Astrocyte of the cerebellum (primary cell): ENCODE data around the gene THADA.

ENCODE experiments used
- DNase-seq: peaks from one replicate; pipeline ENCODE4 v3.0.0-alpha.2; 2011; ENCODE audit warnings: low read depth
- H3K4me3 ChIP-seq: 2 replicates; pipeline ENCODE4 v1.5.1; 2011; ENCODE audit warnings: mild to moderate bottlenecking, low read depth, low read length, moderate library complexity
- CTCF ChIP-seq: IDR thresholded peaks from 2 replicates; pipeline ENCODE4 v1.5.1; 2012; ENCODE audit warnings: low read length, low read depth, moderate library complexity, mild to moderate bottlenecking; ENCODE audit errors: missing control alignments
- in situ Hi-C: cut with HindIII; loops from 2 replicates; pipeline ENCODE4 v1.10.0; 2017; ENCODE audit warnings: low sequenced_read_pairs

The THADA gene

GRCh38 chr2:43444989-43445645 is 150.7 kb downstream of the THADA start:
- in situ Hi-C loops = no loop called here
- no peak for TF ChIP-seq CTCF
- H3K4me3 ChIP-seq = no peak overlapping the region
- DNase-seq = no peak

- no peak overlapping the region for H3K4me3 ChIP-seq
- no peak for DNase-seq
- in situ Hi-C loops = no loop called here
- no peak for TF ChIP-seq CTCF
Observed at GRCh38 chr2:43443282-43443681, 152.6 kb downstream of the THADA start.

GRCh38 chr2:43441195-43441594 is 154.6 kb downstream of the THADA start:
- in situ Hi-C loops = no loop called here
- TF ChIP-seq CTCF = no peak
- DNase-seq = no peak
- H3K4me3 ChIP-seq = no peak overlapping the region

GRCh38 chr2:43438858-43439655 is 156.8 kb downstream of the THADA start:
- no peak for DNase-seq
- H3K4me3 ChIP-seq = no peak overlapping the region
- in situ Hi-C loops = no loop called here
- TF ChIP-seq CTCF = no peak

GRCh38 chr2:43438342-43438741 is 157.5 kb downstream of the THADA start:
- in situ Hi-C loops = no loop called here
- no peak overlapping the region for H3K4me3 ChIP-seq
- TF ChIP-seq CTCF = no peak
- no peak for DNase-seq

GRCh38 chr2:43437363-43437762 is 158.5 kb downstream of the THADA start:
- in situ Hi-C loops = no loop called here
- no peak for DNase-seq
- no peak for TF ChIP-seq CTCF
- H3K4me3 ChIP-seq = no peak overlapping the region
